Stimulated activated CD8-positive, alpha-beta memory T cell treated with anti-CD3 and anti-CD28 coated beads, Interleukin-12 subunit alpha, Interleukin-12 subunit beta, amount 100 ng/mL, for 24 hours (primary cell): ENCODE results near the gene CCDC27.
A peak's percentile ranks its signal among the peaks of the same experiment; 100 is the strongest.

Experiments used
- DNase-seq: peaks from one replicate; pipeline ENCODE4 v3.0.0-alpha.2; 2020; ENCODE audit errors: extremely low read depth

Gene CCDC27

GRCh38 chr1:3718764-3719163, 33.5 kb upstream of the CCDC27 start:
- no peak for DNase-seq

- no peak for DNase-seq
Measured at GRCh38 chr1:3721955-3722465, 30.2 kb upstream of the CCDC27 start.

GRCh38 chr1:3722846-3723245, 29.4 kb upstream of the CCDC27 start:
- no peak for DNase-seq

GRCh38 chr1:3724416-3725030, 27.7 kb upstream of the CCDC27 start:
- peak; percentile 45 for DNase-seq

GRCh38 chr1:3725366-3725765, 26.9 kb upstream of the CCDC27 start:
- no peak for DNase-seq

- no peak for DNase-seq
Measured at GRCh38 chr1:3727042-3727824, 25.0 kb upstream of the CCDC27 start.

GRCh38 chr1:3727825-3728776, 24.1 kb upstream of the CCDC27 start:
- DNase-seq, result no peak

GRCh38 chr1:3729594-3730542, 22.4 kb upstream of the CCDC27 start:
- DNase-seq, result no peak

- DNase-seq, result no peak
Measured at GRCh38 chr1:3730543-3731247, 21.6 kb upstream of the CCDC27 start.

GRCh38 chr1:3731583-3732433, 20.4 kb upstream of the CCDC27 start:
- DNase-seq, result no peak

- DNase-seq, result no peak
Measured at GRCh38 chr1:3732434-3733093, 19.7 kb upstream of the CCDC27 start.

- no peak for DNase-seq
Measured at GRCh38 chr1:3733094-3733882, 19.0 kb upstream of the CCDC27 start.

GRCh38 chr1:3733883-3734589, 18.2 kb upstream of the CCDC27 start:
- DNase-seq, result no peak

GRCh38 chr1:3734602-3735001, 17.6 kb upstream of the CCDC27 start:
- no peak for DNase-seq

GRCh38 chr1:3735027-3735681, 17.1 kb upstream of the CCDC27 start:
- no peak for DNase-seq

GRCh38 chr1:3735688-3736087, 16.6 kb upstream of the CCDC27 start:
- DNase-seq, result no peak

- DNase-seq, result no peak
Measured at GRCh38 chr1:3736131-3736561, 16.1 kb upstream of the CCDC27 start.
